Measurements from ENCODE around the gene PRKCG.
A peak's percentile ranks its signal among the peaks of the same experiment; 100 is the strongest.

Gene PRKCG

DNA sequence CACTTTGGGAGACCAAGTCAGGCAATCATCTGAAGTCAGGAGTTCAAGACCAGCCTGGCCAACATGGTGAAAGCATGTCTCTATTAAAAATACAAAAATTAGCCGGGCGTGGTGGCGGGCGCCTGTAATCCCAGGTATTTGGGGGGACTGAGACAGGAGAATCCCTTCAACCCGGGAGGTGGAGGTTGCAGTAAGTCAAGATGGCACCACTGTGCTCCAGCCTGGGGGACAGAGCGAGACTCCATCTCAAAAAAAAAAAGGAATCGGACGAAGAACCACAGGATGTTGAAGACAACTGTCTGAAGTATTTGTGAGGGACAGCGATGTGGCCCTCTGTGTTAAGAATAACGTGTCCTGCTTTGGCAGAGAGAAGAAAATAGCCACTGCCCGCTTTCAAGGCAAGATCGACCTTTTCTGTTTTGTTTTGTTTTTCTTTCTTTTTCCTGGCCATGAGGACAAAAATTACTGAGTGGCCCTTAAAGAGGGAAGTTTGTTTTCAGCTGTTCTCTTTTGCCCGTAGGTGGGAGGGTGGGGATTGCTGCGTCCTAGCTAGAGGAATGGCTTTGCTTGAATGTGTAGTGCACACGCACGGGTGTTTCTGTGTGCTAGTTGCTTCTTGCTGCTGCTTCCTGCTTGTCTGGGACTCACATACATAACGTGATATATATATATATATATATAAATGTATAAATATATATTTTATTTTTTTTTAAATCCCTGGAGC is 6.2 kb upstream of the PRKCG start:
- Histone ChIP-seq H3K4me3 (replicated peaks; ENCODE audit: low read depth, low read length) (no peak overlapping the region), H3K27me3 (replicated peaks; ENCODE audit: control insufficient read depth, insufficient read depth, low read length) (no peaks in the 10 kb centered on the region; the same call in none of the 2 replicates), H3K36me3 (ENCODE audit: control insufficient read depth, insufficient read depth, low read length) (no peaks in the 10 kb centered on the region; the same call in none of the 2 replicates)
- TF ChIP-seq, protein P1, sequence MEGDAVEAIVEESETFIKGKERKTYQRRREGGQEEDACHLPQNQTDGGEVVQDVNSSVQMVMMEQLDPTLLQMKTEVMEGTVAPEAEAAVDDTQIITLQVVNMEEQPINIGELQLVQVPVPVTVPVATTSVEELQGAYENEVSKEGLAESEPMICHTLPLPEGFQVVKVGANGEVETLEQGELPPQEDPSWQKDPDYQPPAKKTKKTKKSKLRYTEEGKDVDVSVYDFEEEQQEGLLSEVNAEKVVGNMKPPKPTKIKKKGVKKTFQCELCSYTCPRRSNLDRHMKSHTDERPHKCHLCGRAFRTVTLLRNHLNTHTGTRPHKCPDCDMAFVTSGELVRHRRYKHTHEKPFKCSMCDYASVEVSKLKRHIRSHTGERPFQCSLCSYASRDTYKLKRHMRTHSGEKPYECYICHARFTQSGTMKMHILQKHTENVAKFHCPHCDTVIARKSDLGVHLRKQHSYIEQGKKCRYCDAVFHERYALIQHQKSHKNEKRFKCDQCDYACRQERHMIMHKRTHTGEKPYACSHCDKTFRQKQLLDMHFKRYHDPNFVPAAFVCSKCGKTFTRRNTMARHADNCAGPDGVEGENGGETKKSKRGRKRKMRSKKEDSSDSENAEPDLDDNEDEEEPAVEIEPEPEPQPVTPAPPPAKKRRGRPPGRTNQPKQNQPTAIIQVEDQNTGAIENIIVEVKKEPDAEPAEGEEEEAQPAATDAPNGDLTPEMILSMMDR (IDR thresholded peaks at IDR 0.05; ENCODE audit: insufficient read depth, low read length, poor library complexity, severe bottlenecking): no peak
- DNase-seq (ENCODE audit: extremely low read depth, insufficient read length): no peak

DNA sequence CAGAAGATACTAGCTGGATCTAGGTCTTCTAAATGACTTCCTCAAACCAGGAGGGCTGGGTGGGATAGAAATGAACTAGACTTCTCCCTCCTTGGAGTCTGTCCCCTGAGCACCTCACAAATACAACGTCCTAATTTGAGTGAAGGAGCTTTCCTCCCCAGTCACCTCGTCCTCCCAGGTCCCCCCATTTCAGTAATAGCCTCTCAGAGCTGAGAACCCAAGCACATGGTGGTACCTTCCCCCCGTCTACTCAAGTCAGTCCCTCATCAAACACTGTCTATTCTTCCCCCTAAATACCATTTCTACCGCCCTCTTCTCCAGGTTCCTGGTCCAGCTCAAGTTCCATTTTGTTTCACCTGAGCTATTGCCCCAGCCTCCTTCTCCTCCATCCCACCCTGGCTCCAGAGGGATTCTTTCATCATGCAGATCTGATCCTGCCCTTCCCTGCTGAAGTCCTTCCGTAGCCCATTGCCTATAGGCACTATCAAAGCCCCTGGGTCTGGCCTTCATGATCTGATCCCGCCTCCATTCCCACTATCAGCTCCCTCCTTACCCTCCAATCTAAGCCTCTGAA is 5.3 kb upstream of the PRKCG start:
- H3K36me3 ChIP-seq (ENCODE audit: control insufficient read depth, insufficient read depth, low read length): no peaks in the 10 kb centered on the region; the same call in none of the 2 replicates
- DNase-seq (ENCODE audit: extremely low read depth, insufficient read length): no peak
- TF ChIP-seq, protein P1 (IDR thresholded peaks at IDR 0.05; ENCODE audit: insufficient read depth, low read length, poor library complexity, severe bottlenecking): no peak
- H3K27me3 ChIP-seq (replicated peaks; ENCODE audit: control insufficient read depth, insufficient read depth, low read length): no peaks in the 10 kb centered on the region; the same call in none of the 2 replicates
- no peak overlapping the region for H3K4me3 ChIP-seq (replicated peaks; ENCODE audit: low read depth, low read length)

DNA sequence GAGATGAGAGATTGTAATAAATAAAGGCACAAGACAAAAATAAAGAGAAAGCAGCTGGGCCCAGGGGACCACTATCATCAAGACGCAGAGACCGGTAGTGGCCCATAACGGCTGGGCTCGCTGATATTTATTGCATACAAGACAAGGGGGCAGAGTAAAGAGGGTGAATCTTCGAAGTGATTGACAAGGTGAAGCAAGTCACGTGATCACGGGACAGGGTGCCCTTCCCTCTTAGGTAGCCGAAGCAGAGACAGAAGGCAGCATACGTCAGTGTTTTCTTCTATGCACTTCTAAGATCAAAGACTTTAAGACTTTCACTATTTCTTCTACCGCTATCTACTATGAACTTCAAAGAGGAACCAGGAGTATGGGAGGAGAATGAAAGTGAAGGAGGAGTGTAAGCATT is 4.6 kb upstream of the PRKCG start:
- H3K27me3 ChIP-seq (replicated peaks; ENCODE audit: control insufficient read depth, insufficient read depth, low read length): no peaks in the 10 kb centered on the region; the same call in none of the 2 replicates

DNA sequence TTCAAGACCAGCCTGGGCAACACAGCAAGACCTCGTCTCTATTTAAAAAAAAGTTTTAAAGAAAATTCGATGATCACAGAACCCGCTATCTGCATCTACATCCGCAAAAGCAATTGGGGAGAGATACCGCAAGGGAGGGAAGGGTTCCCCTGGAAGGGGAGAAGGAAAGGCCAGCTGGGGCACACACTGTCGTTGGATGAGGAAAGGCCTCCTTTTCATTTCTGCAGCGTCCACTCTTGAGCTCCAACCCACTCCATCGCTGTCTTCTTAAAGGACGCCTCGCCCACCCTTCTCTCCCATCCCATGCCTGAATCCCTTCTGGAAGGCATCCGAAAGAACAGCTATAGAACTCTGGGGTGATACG is 3.2 kb upstream of the PRKCG start:
- no peak for DNase-seq (ENCODE audit: extremely low read depth, insufficient read length)
- no peak overlapping the region for H3K4me3 ChIP-seq (replicated peaks; ENCODE audit: low read depth, low read length)
- TF ChIP-seq, protein P1 (IDR thresholded peaks at IDR 0.05; ENCODE audit: insufficient read depth, low read length, poor library complexity, severe bottlenecking): no peak
- no peaks in the 10 kb centered on the region; the same call in none of the 2 replicates for H3K27me3 ChIP-seq (replicated peaks; ENCODE audit: control insufficient read depth, insufficient read depth, low read length)
- no peaks in the 10 kb centered on the region; the same call in 1 of the 2 replicates for H3K36me3 ChIP-seq (ENCODE audit: control insufficient read depth, insufficient read depth, low read length)

More for the DNA sequence above, 4.6 kb upstream of the PRKCG start:
- TF ChIP-seq, protein P1 (IDR thresholded peaks at IDR 0.05; ENCODE audit: insufficient read depth, low read length, poor library complexity, severe bottlenecking): no peak
- no peak overlapping the region for H3K4me3 ChIP-seq (replicated peaks; ENCODE audit: low read depth, low read length)
- H3K36me3 ChIP-seq (ENCODE audit: control insufficient read depth, insufficient read depth, low read length): no peaks in the 10 kb centered on the region; the same call in none of the 2 replicates
- DNase-seq (ENCODE audit: extremely low read depth, insufficient read length): no peak

DNA sequence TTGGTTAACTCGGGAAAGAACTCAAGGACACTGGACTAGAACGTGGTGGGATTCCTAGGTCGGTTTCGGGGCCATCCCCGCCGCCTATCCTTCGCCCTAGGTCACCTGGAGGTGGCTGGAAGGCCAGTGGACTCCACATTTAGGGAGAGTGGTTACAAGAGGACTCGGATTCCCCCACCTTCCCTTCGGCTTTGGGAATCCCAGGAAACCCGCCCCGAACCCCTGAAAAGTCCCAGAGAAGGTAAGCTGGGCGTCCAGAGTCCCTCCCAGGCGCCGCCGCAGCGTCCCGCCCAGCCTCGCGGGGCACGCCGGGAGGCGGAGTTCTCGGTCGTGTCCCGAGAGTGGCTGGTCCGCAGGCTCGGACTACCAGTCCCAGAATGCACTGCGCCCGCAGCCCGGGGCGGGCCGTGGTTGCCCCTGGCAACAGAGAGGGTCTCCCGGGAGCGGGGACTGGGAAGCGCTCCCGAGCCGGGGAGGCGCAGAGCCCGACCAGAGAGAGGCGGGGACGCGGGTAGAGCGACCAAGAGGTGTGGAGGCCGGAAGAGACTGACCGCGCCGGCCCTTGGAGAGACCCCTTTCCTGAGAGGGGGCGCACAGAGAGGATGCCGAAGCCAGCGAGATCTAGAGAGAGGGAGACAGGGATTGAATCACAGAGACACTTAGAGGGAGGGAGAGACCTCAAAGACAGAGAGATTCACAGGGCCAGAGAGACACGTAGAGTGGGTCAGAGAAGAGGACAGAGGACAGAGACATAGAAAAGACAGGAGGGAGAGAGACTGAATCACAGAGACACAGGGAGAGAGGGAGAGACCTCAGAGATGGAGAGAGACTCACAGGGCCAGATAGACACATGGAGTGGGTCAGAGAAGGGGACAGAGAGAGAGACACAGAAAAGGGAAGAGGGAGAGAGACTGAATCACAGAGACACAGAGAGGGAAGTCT is 2.6 kb upstream of the PRKCG start:
- Histone ChIP-seq H3K36me3 (ENCODE audit: control insufficient read depth, insufficient read depth, low read length) (no peaks in the 10 kb centered on the region), H3K27me3 (replicated peaks; ENCODE audit: control insufficient read depth, insufficient read depth, low read length) (no peaks in the 10 kb centered on the region; the same call in none of the 2 replicates), H3K4me3 (replicated peaks; ENCODE audit: low read depth, low read length) (peak overlapping the region; percentile 51)
- TF ChIP-seq, protein P1 (IDR thresholded peaks at IDR 0.05; ENCODE audit: insufficient read depth, low read length, poor library complexity, severe bottlenecking): no peak
- DNase-seq (ENCODE audit: extremely low read depth, insufficient read length): peak; percentile 83

Data from GM06990 (cell line).